IMR-90 (cell line): Measurements from ENCODE around the gene LZTS3. TPM values are rescaled to one million over a fixed set of nuclear protein-coding genes. Genes with fewer than 3 reads are reported as not detected.

ENCODE experiments used
- ATAC-seq: fragments of 200-7000 bp; cut with Tn5 transposase; 2 replicates; pipeline ENCODE4 v1.9.1; 2020; ENCODE audit warnings: low read depth, mild to moderate bottlenecking, moderate library complexity
- BruUV-seq: library from RNA; stranded (reverse); fragments of 400-500 nt; replicated peaks from 2 replicates; lab custom pipeline; 2021; lab: Mats Ljungman, UMichigan
- CTCF ChIA-PET: fragments of 300-600 bp; formaldehyde crosslinking; extraction: SDS; loops from one replicate; lab custom pipeline; 2021; ENCODE audit warnings: antibody characterized with exemption; lab: Yijun Ruan, JAX
- POLR2A ChIA-PET: fragments of 300-600 bp; sonication (Branson Sonifier 250); formaldehyde crosslinking; loops from one replicate; lab custom pipeline; 2022; ENCODE audit warnings: antibody characterized with exemption; ENCODE audit not compliant: unreplicated experiment; lab: Charles Lee
- DNase-seq: peaks from one replicate; pipeline ENCODE4 v3.0.0; 2013
- H2AFZ ChIP-seq: replicated peaks from 2 replicates; pipeline ENCODE3; 2013; ENCODE audit warnings: low read length, mild to moderate bottlenecking; ENCODE audit not compliant: poor library complexity
- H2AK5ac ChIP-seq: 2 replicates; pipeline ENCODE4 v1.6.1; 2013; ENCODE audit warnings: low read depth, low read length, inconsistent platforms
- H2AK9ac ChIP-seq: replicated peaks from 2 replicates; pipeline ENCODE3; 2013; ENCODE audit warnings: mild to moderate bottlenecking, low read depth, low read length, moderate library complexity; ENCODE audit not compliant: poor library complexity
- H2BK120ac ChIP-seq: 2 replicates; pipeline ENCODE4 v1.6.1; 2013; ENCODE audit warnings: low read depth, low read length, inconsistent platforms
- H2BK15ac ChIP-seq: 3 replicates; pipeline ENCODE4 v1.6.1; 2013; ENCODE audit warnings: low read depth, low read length, inconsistent platforms
- H2BK20ac ChIP-seq: 2 replicates; pipeline ENCODE4 v1.6.1; 2013; ENCODE audit warnings: low read depth, mild to moderate bottlenecking, inconsistent platforms, low read length, moderate library complexity
- H2BK5ac ChIP-seq: 2 replicates; pipeline ENCODE4 v1.6.1; 2013; ENCODE audit warnings: mild to moderate bottlenecking, low read depth, low read length, inconsistent platforms; ENCODE audit not compliant: poor library complexity, severe bottlenecking
- H3K14ac ChIP-seq: replicated peaks from 2 replicates; pipeline ENCODE4 v1.6.1; 2013; ENCODE audit warnings: low read depth, low read length, inconsistent platforms
- H3K18ac ChIP-seq: 2 replicates; pipeline ENCODE4 v1.6.1; 2013; ENCODE audit warnings: low read depth, low read length, control low read depth
- H3K23ac ChIP-seq: 2 replicates; pipeline ENCODE4 v1.6.1; 2013; ENCODE audit warnings: low read depth, low read length, inconsistent platforms
- H3K27ac ChIP-seq: 2 replicates; pipeline ENCODE4 v1.5.1; 2013; ENCODE audit warnings: mild to moderate bottlenecking, control low read depth, low read length; ENCODE audit not compliant: insufficient read depth
- H3K27me3 ChIP-seq: 2 replicates; pipeline ENCODE4 v1.6.1; 2013; ENCODE audit warnings: low read length; ENCODE audit not compliant: control insufficient read depth, insufficient read depth
- H3K36me3 ChIP-seq: 2 replicates; pipeline ENCODE4 v1.6.1; 2013; ENCODE audit warnings: low read length, mixed read lengths; ENCODE audit not compliant: control insufficient read depth, insufficient read depth
- H3K4ac ChIP-seq: 2 replicates; pipeline ENCODE4 v1.6.1; 2013; ENCODE audit warnings: low read depth, low read length, inconsistent platforms
- H3K4me1 ChIP-seq: 2 replicates; pipeline ENCODE4 v1.6.1; 2013; ENCODE audit warnings: low read length, mixed read lengths; ENCODE audit not compliant: control insufficient read depth, insufficient read depth
- H3K4me2 ChIP-seq: 2 replicates; pipeline ENCODE4 v1.6.1; 2013; ENCODE audit warnings: low read depth, mild to moderate bottlenecking, control low read depth, low read length, moderate library complexity
- H3K4me3 ChIP-seq: 2 replicates; pipeline ENCODE4 v1.5.1; 2013; ENCODE audit warnings: low read depth, mild to moderate bottlenecking, control low read depth, low read length, moderate library complexity; ENCODE audit not compliant: insufficient read depth
- H3K56ac ChIP-seq: 2 replicates; pipeline ENCODE4 v1.6.1; 2013; ENCODE audit warnings: low read length, inconsistent platforms; ENCODE audit not compliant: insufficient read depth; ENCODE audit errors: extremely low read depth
- H3K79me1 ChIP-seq, 2 experiments: 2 replicates each; pipeline ENCODE4 v1.6.1; 2013; ENCODE audit warnings: low read length in 2 of 2, inconsistent platforms in 1 of 2, low read depth in 1 of 2
- H3K9ac ChIP-seq: 2 replicates; pipeline ENCODE4 v1.6.1; 2013; ENCODE audit warnings: low read depth, low read length, control low read depth
- H3K9me1 ChIP-seq: 2 replicates; pipeline ENCODE4 v1.6.1; 2013; ENCODE audit warnings: low read length, inconsistent platforms; ENCODE audit not compliant: insufficient read depth
- H3K9me3 ChIP-seq: 2 replicates; pipeline ENCODE4 v1.6.1; 2013; ENCODE audit warnings: low read length; ENCODE audit not compliant: control insufficient read depth, insufficient read depth
- H4K20me1 ChIP-seq: 2 replicates; pipeline ENCODE4 v1.6.1; 2013; ENCODE audit warnings: low read length, inconsistent platforms; ENCODE audit not compliant: insufficient read depth
- H4K5ac ChIP-seq: 2 replicates; pipeline ENCODE4 v1.6.1; 2013; ENCODE audit warnings: mild to moderate bottlenecking, low read depth, low read length, control low read depth
- H4K8ac ChIP-seq, 2 experiments: 2 replicates each; pipeline ENCODE4 v1.6.1; 2013; ENCODE audit warnings: low read depth in 2 of 2, low read length in 2 of 2, control low read depth in 1 of 2, inconsistent platforms in 1 of 2
- H4K91ac ChIP-seq: 2 replicates; pipeline ENCODE4 v1.6.1; 2013; ENCODE audit warnings: low read depth, low read length, inconsistent platforms; ENCODE audit not compliant: insufficient read depth
- BHLHE40 ChIP-seq: fragments of 150-350 bp; IDR thresholded peaks from 2 replicates; pipeline ENCODE4 v1.6.1; 2016; ENCODE audit warnings: mild to moderate bottlenecking, low read depth, low read length
- FOS ChIP-seq: fragments of 150-350 bp; IDR thresholded peaks from 2 replicates; pipeline ENCODE4 v1.6.1; 2016; ENCODE audit warnings: low read depth, low read length
- WGBS, 2 experiments: methylation state at CpG; one replicate each; pipeline versions ENCODE4 v1.1.5 to v1.1.7; 2013; ENCODE audit warnings: missing lambda C conversion rate in 2 of 2; ENCODE audit not compliant: insufficient read length in 1 of 2; ENCODE audit errors: extremely low coverage in 2 of 2; 5-methylcytosine and 5-hydroxymethylcytosine counted together
- dilution Hi-C: fragments of 300-500 bp; cut with HindIII; formaldehyde crosslinking; loops from one replicate; pipeline ENCODE4 v1.14.3; 2018; ENCODE audit warnings: low sequenced_read_pairs; ENCODE audit not compliant: unreplicated experiment
- in situ Hi-C: fragments of 300-500 bp; cut with MboI; formaldehyde crosslinking; loops from 3 replicates; pipeline ENCODE4 v1.14.3; 2019; ENCODE audit warnings: low sequenced_read_pairs, inconsistent platforms, mixed read lengths
- intact Hi-C: fragments of 100-400 bp; cut with micrococcal nuclease; formaldehyde crosslinking; loops from 2 replicates; pipeline ENCODE4 v1.10.0; 2022
- polyA plus RNA-seq, 3 experiments: library from polyadenylated mRNA; depleted of rRNA; stranded (reverse); fragments of >200 nt; gene quantifications; 2 replicates each; pipeline ENCODE4 v1.2.3, GENCODE V29; 2012; ENCODE audit warnings: low replicate concordance in 1 of 3
- total RNA-seq: library from RNA; depleted of rRNA; stranded (reverse); fragments of >200 nt; gene quantifications from 2 replicates; pipeline ENCODE4 v1.2.3, GENCODE V29; 2012

Gene LZTS3
- total and polyA plus RNA-seq, 2 of the 4 experiments (the other 2 are of a cell fraction): 1.4 to 3.2 TPM

DNA sequence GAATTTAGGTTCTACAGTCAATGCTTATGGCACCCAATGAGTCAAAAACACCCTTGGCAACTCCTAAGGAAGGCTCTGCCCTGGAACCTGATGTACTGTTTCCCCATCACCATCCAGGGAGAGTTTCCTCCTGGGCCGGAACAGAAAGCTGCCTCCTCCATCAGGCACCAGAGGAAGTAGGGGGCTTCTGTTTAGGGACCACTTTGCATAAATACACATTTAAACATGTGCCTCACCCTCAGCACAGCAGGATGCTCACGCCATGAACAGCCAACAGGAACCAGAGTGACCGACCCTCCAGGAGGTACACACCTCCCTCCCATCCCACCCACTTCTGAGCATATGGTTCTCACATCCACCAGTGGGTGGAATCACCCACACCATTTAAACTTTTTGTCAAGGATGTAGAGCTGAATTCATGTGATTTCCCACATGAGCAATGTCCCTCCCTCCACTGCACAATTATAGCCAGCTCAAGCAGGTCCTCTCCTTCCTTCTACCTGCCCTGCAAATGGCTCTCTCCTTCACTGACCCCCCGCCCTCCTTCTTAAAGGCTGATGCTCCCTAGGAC is 16.3 kb upstream of the LZTS3 start:
- POLR2A ChIA-PET: no interaction called here
- no peak overlapping the region for H2BK5ac ChIP-seq
- no peak overlapping the region for H2AFZ ChIP-seq
- intact Hi-C loops (no loop called here), dilution Hi-C loops (no loop called here), in situ Hi-C loops (no loop called here)
- H3K4me1 ChIP-seq: no peaks in the 10 kb centered on the region
- no peak overlapping the region for H2AK5ac ChIP-seq
- no TSS peak for BruUV-seq
- no peak overlapping the region for H4K5ac ChIP-seq
- H3K27me3 ChIP-seq: no peaks in the 10 kb centered on the region
- no peaks in the 10 kb centered on the region for H3K9me1 ChIP-seq
- no peak overlapping the region for H4K8ac ChIP-seq
- no peak for TF ChIP-seq BHLHE40
- no peak for TF ChIP-seq FOS
- H3K4me2 ChIP-seq: no peak overlapping the region
- H4K20me1 ChIP-seq: no peaks in the 10 kb centered on the region
- H3K56ac ChIP-seq: no peak overlapping the region
- DNase-seq (no peak), ATAC-seq (no peak)
- H4K91ac ChIP-seq: no peak overlapping the region
- no peak overlapping the region for H2AK9ac ChIP-seq
- no peak overlapping the region for H2BK120ac ChIP-seq
- H2BK15ac ChIP-seq: no peak overlapping the region
- H3K18ac ChIP-seq: no peak overlapping the region
- no peak overlapping the region for H2BK20ac ChIP-seq
- WGBS, 2 experiments: no CpG with 5 or more reads among the region's 4 CpGs
- no peak overlapping the region for H3K4me3 ChIP-seq
- CTCF ChIA-PET: no interaction called here
- no peak overlapping the region for H3K9ac ChIP-seq
- no peaks in the 10 kb centered on the region for H3K9me3 ChIP-seq
- no peak overlapping the region for H3K23ac ChIP-seq
- peaks cover 49% of the 10 kb centered on the region for H3K36me3 ChIP-seq
- H3K4ac ChIP-seq: no peak overlapping the region
- H3K79me1 ChIP-seq: no peaks in the 10 kb centered on the region
- no peak overlapping the region for H3K27ac ChIP-seq
- H3K14ac ChIP-seq: no peak overlapping the region
